Endodermal cell (in vitro differentiated cells): ENCODE results near the gene PPA1. TPM values are rescaled to one million over a fixed set of nuclear protein-coding genes. Genes with fewer than 3 reads are reported as not detected.
"Not testable (repeated sequence)": the region's sequence is repeated elsewhere in the genome, so short reads cannot be mapped to it uniquely, and the experiment has no call there.

ENCODE experiments used
- DNase-seq: peaks from one replicate; pipeline ENCODE4 v3.0.0-alpha.2; 2017
- H3K27ac ChIP-seq: 2 replicates; pipeline ENCODE4 v1.5.1; 2013; ENCODE audit warnings: mild to moderate bottlenecking, low read depth, low read length, moderate library complexity
- H3K27me3 ChIP-seq: 2 replicates; pipeline ENCODE4 v1.6.1; 2013; ENCODE audit warnings: mild to moderate bottlenecking, low read length, moderate library complexity; ENCODE audit not compliant: insufficient read depth, control insufficient read depth, poor library complexity, severe bottlenecking
- H3K36me3 ChIP-seq: 2 replicates; pipeline ENCODE4 v1.7.0; 2013; ENCODE audit warnings: mild to moderate bottlenecking, low read length, moderate library complexity; ENCODE audit not compliant: control insufficient read depth, insufficient read depth
- H3K4me1 ChIP-seq: one replicate; pipeline ENCODE4 v1.7.0; 2013; ENCODE audit warnings: low read length; ENCODE audit not compliant: control insufficient read depth, insufficient read depth
- H3K4me3 ChIP-seq: 2 replicates; pipeline ENCODE4 v1.5.1; 2013; ENCODE audit warnings: mild to moderate bottlenecking, low read length, moderate library complexity
- H3K9ac ChIP-seq: 2 replicates; pipeline ENCODE4 v1.6.1; 2013; ENCODE audit warnings: mild to moderate bottlenecking, low read length, moderate library complexity; ENCODE audit not compliant: poor library complexity, severe bottlenecking; ENCODE audit errors: extremely low read depth
- H3K9me3 ChIP-seq: 2 replicates; pipeline ENCODE4 v1.6.1; 2013; ENCODE audit warnings: mild to moderate bottlenecking, low read length, moderate library complexity; ENCODE audit not compliant: control insufficient read depth
- H3K27ac Mint-ChIP-seq: 2 replicates; pipeline ENCODE4 v1.8.0; 2020; ENCODE audit warnings: mixed read lengths
- H3K27me3 Mint-ChIP-seq: 2 replicates; pipeline ENCODE4 v1.8.0; 2021; ENCODE audit warnings: mild to moderate bottlenecking, mixed read lengths; ENCODE audit not compliant: insufficient read depth
- H3K36me3 Mint-ChIP-seq: 2 replicates; pipeline ENCODE4 v1.8.0; 2020; ENCODE audit warnings: low read depth, mixed read lengths
- H3K4me1 Mint-ChIP-seq: 2 replicates; pipeline ENCODE4 v1.8.0; 2020; ENCODE audit warnings: mixed read lengths
- H3K4me3 Mint-ChIP-seq: 2 replicates; pipeline ENCODE4 v1.8.0; 2020; ENCODE audit warnings: mild to moderate bottlenecking, moderate library complexity, mixed read lengths
- H3K9me3 Mint-ChIP-seq: 2 replicates; pipeline ENCODE4 v1.8.0; 2020; ENCODE audit warnings: mild to moderate bottlenecking, mixed read lengths
- WGBS, 2 experiments: methylation state at CpG; one replicate each; pipeline versions ENCODE4 v1.1.5 to v1.1.7; 2013; ENCODE audit warnings: missing lambda C conversion rate in 2 of 2, mixed read lengths in 1 of 2; ENCODE audit not compliant: insufficient coverage in 1 of 2, insufficient read length in 1 of 2; 5-methylcytosine and 5-hydroxymethylcytosine counted together
- total RNA-seq, 2 donors: library from RNA; stranded (reverse); fragmentation: NEBNext Ultra II Directional in 1 of 2; extraction: Animal tissue kit (Norgen Biotek cat#: 25700) in 1 of 2; gene quantifications; 2 replicates in 1 of 2; 3 replicates in 1 of 2; pipeline ENCODE4 v1.2.1, GENCODE V29; 2021
- TF ChIP-seq, protein P1 (sequence below): fragments of 200-600 bp; sonication (generic); conservative IDR thresholded peaks from 2 replicates; pipeline ENCODE4 v1.5.0; 2021; ENCODE audit warnings: antibody characterized with exemption, mild to moderate bottlenecking

The PPA1 gene
- total RNA-seq, 2 donors from 2014 or later = 63.3 to 72.1 TPM

- Mint-ChIP-seq H3K36me3 (peaks cover 14% of the 10 kb centered on the region), H3K4me3 (no peak overlapping the region), H3K4me1 (peaks cover 4% of the 10 kb centered on the region), H3K9me3 (no peaks in the 10 kb centered on the region), H3K27me3 (no peaks in the 10 kb centered on the region), H3K27ac (no peak overlapping the region)
- DNase-seq = no peak
- Histone ChIP-seq H3K9ac (no peak overlapping the region), H3K36me3 (peaks cover 50% of the 10 kb centered on the region), H3K27me3 (no peaks in the 10 kb centered on the region), H3K9me3 (no peaks in the 10 kb centered on the region), H3K4me3 (no peak overlapping the region), H3K4me1 (no peaks in the 10 kb centered on the region), H3K27ac (no peak overlapping the region)
- TF ChIP-seq, protein P1, sequence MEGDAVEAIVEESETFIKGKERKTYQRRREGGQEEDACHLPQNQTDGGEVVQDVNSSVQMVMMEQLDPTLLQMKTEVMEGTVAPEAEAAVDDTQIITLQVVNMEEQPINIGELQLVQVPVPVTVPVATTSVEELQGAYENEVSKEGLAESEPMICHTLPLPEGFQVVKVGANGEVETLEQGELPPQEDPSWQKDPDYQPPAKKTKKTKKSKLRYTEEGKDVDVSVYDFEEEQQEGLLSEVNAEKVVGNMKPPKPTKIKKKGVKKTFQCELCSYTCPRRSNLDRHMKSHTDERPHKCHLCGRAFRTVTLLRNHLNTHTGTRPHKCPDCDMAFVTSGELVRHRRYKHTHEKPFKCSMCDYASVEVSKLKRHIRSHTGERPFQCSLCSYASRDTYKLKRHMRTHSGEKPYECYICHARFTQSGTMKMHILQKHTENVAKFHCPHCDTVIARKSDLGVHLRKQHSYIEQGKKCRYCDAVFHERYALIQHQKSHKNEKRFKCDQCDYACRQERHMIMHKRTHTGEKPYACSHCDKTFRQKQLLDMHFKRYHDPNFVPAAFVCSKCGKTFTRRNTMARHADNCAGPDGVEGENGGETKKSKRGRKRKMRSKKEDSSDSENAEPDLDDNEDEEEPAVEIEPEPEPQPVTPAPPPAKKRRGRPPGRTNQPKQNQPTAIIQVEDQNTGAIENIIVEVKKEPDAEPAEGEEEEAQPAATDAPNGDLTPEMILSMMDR = no peak
- 98 to 100% methylated on average over 1 to 3 of the region's 3 CpGs for WGBS, 2 experiments
Observed at GRCh38 chr10:70227548-70228320, 5.5 kb downstream of the PPA1 start.

DNA sequence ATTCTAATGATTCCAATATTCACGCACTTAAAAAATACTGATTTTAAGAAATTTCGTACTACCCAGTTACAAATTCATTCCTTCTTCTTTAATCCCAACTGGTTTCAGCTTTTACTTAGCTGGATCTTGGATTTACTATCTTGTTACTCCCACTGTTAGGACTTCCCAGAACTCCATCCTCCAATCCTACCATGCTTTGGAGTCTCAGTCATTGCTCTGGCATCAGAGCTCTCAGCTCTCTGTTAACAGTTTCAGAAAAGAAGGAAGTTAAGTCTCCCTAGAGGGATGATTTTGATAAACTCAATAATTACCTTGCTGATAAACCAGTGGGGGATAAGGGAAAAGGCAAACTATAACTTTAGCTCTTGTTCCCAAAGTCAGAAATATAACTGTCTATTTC lies 9.5 kb downstream of the PPA1 start:
- Histone ChIP-seq H3K4me3 (no peak overlapping the region), H3K27ac (no peak overlapping the region), H3K9ac (no peak overlapping the region), H3K36me3 (peaks cover 51% of the 10 kb centered on the region), H3K27me3 (no peaks in the 10 kb centered on the region), H3K4me1 (no peaks in the 10 kb centered on the region), H3K9me3 (no peaks in the 10 kb centered on the region)
- no peak for DNase-seq
- H3K4me1 Mint-ChIP-seq = no peaks in the 10 kb centered on the region
- H3K27me3 Mint-ChIP-seq = no peaks in the 10 kb centered on the region
- H3K9me3 Mint-ChIP-seq = no peaks in the 10 kb centered on the region
- peaks cover 9% of the 10 kb centered on the region for H3K36me3 Mint-ChIP-seq
- no peak overlapping the region for H3K27ac Mint-ChIP-seq
- TF ChIP-seq, protein P1 = no peak
- WGBS, 2 experiments = 94% methylated on average over 2 of the region's 2 CpGs
- H3K4me3 Mint-ChIP-seq = no peak overlapping the region

DNA sequence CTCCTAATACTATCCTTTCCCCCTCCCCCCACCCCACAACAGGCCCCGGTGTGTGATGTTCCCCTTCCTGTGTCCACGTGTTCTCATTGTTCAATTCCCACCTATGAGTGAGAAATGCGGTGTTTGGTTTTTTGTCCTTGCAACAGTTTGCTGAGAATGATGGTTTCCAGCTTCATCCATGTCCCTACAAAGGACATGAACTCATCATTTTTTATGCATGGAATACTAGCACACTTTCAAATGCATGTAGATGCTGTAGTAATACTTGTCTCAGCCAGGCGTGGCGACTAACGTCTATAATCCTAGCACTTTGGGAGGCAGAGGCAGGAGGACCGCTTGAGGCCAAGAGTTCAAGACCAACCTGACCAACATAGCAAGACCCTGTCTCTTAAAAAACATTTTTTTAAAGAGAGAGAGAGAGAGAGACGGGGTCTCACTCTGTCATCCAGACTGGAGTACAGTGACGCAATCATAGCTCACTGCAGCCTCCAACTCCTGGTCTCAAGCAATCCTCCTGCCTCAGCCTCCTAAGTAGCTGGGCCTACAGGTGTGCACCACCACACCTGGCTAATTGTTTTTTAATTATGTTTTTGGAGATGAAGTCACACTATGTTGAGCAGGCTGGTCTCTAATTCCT lies 10.3 kb downstream of the PPA1 start:
- H3K4me3 Mint-ChIP-seq, H3K27ac ChIP-seq, H3K4me3 ChIP-seq, H3K9ac ChIP-seq, H3K9me3 ChIP-seq, H3K27me3 ChIP-seq, H3K4me1 Mint-ChIP-seq, DNase-seq, H3K4me1 ChIP-seq, H3K9me3 Mint-ChIP-seq, H3K27me3 Mint-ChIP-seq, H3K27ac Mint-ChIP-seq: not testable (repeated sequence)
- H3K36me3 ChIP-seq = peaks cover 51% of the 10 kb centered on the region
- H3K36me3 Mint-ChIP-seq = peaks cover 13% of the 10 kb centered on the region
- WGBS, 2 experiments = 92 to 100% methylated on average over 5 to 9 of the region's 9 CpGs
